HepG2 (cell line): Measurements from ENCODE around the gene BROX. TPM values are rescaled to one million over a fixed set of nuclear protein-coding genes. Genes with fewer than 3 reads are reported as not detected.
A peak's percentile ranks its signal among the peaks of the same experiment; 100 is the strongest.

Source experiments
- ATAC-seq: fragments of 200-7000 bp; cut with Tn5 transposase; 3 replicates; pipeline ENCODE4 v1.9.1; 2020; ENCODE audit warnings: mild to moderate bottlenecking, moderate library complexity
- BruUV-seq: library from RNA; stranded (reverse); fragments of 400-500 nt; replicated peaks from 2 replicates; lab custom pipeline; 2021; lab: Mats Ljungman, UMichigan
- CTCF ChIA-PET: fragments of 300-600 bp; formaldehyde crosslinking; extraction: SDS; loops from one replicate; lab custom pipeline; 2021; ENCODE audit warnings: low total read pairs, inconsistent platforms, low intra/inter-chr PET ratio; lab: Yijun Ruan, JAX
- POLR2A ChIA-PET: fragments of 350-600 bp; sonication (Branson Sonifier 250); formaldehyde crosslinking; loops from one replicate; lab custom pipeline; 2020; ENCODE audit warnings: antibody characterized with exemption, inconsistent platforms; lab: Yijun Ruan, JAX
- DNase-seq: peaks from one replicate; pipeline ENCODE4 v3.0.0-alpha.2; 2015; ENCODE audit warnings: low spot score
- FAIRE-seq: peaks from 3 replicates; lab custom pipeline; 2011; peaks lifted over from hg19 to GRCh38; lab: Jason Lieb, UNC
- H2AFZ ChIP-seq: one replicate; pipeline ENCODE4 v1.6.1; 2011; ENCODE audit warnings: low read length, inconsistent platforms
- H3K27ac ChIP-seq: fragments of 300-600 bp; 3 replicates; pipeline ENCODE4 v1.8.0; 2011; ENCODE audit warnings: mixed run types, mild to moderate bottlenecking, mixed read lengths, low read length, inconsistent platforms; ENCODE audit not compliant: insufficient read depth; ENCODE audit errors: extremely low read length
- H3K27me3 ChIP-seq, 2 experiments: fragments of 200-600 bp in 1 of 2; 2 replicates in 1 of 2; 3 replicates in 1 of 2; pipeline versions ENCODE4 v1.6.0 to v1.8.0; 2011; ENCODE audit warnings: low read length in 2 of 2, mild to moderate bottlenecking in 2 of 2, moderate library complexity in 2 of 2, inconsistent platforms in 1 of 2; ENCODE audit not compliant: insufficient read depth in 2 of 2, control insufficient read depth in 1 of 2
- H3K36me3 ChIP-seq, 2 experiments: fragments of 200-600 bp in 1 of 2; replicated peaks in 1 of 2; 2 replicates in 1 of 2; 3 replicates in 1 of 2; pipeline versions ENCODE4 v1.5.1 to v1.8.0; 2011; ENCODE audit warnings: low read length in 2 of 2, inconsistent platforms in 1 of 2; ENCODE audit not compliant: insufficient read depth in 2 of 2, control insufficient read depth in 1 of 2
- H3K4me1 ChIP-seq: 2 replicates; pipeline ENCODE4 v1.5.1; 2012; ENCODE audit warnings: low read length, inconsistent platforms; ENCODE audit not compliant: insufficient read depth
- H3K4me2 ChIP-seq: 2 replicates; pipeline ENCODE4 v1.6.0; 2011; ENCODE audit warnings: low read depth, low read length, inconsistent platforms
- H3K4me3 ChIP-seq, 3 experiments: fragments of 200-600 bp in 1 of 3; sonication (generic), shearing (Covaris generic) in 1 of 3; replicated peaks in 1 of 3; 2 replicates each; pipeline ENCODE4 v1.5.1; 2011 to 2016; ENCODE audit warnings: low read length in 3 of 3, inconsistent platforms in 2 of 3, low read depth in 2 of 3, mild to moderate bottlenecking in 2 of 3, control low read depth in 1 of 3, mixed read lengths in 1 of 3; ENCODE audit not compliant: insufficient read depth in 1 of 3
- H3K79me2 ChIP-seq: one replicate; pipeline ENCODE4 v1.6.1; 2011; ENCODE audit warnings: low read length, inconsistent platforms; ENCODE audit not compliant: insufficient read depth
- H3K9ac ChIP-seq: 2 replicates; pipeline ENCODE4 v1.6.0; 2011; ENCODE audit warnings: mild to moderate bottlenecking, low read depth, low read length, inconsistent platforms; ENCODE audit not compliant: insufficient read depth
- H3K9me3 ChIP-seq: 2 replicates; pipeline ENCODE4 v1.5.1; 2012; ENCODE audit warnings: mild to moderate bottlenecking, low read length
- H4K20me1 ChIP-seq: 2 replicates; pipeline ENCODE4 v1.6.0; 2011; ENCODE audit warnings: inconsistent platforms, mild to moderate bottlenecking, low read length, moderate library complexity; ENCODE audit not compliant: insufficient read depth
- CTCF ChIP-seq: sonication (generic); formaldehyde crosslinking; IDR thresholded peaks from 2 replicates; pipeline ENCODE4 v1.5.0; 2020; ENCODE audit warnings: mild to moderate bottlenecking, missing genetic modification reagents, moderate library complexity
- PHF8 ChIP-seq: sonication (generic); formaldehyde crosslinking; IDR thresholded peaks from 2 replicates; pipeline ENCODE4 v1.5.0; 2020; ENCODE audit warnings: missing genetic modification reagents
- POLR2G ChIP-seq: fragments of 200-400 bp; formaldehyde crosslinking; IDR thresholded peaks from 2 replicates; pipeline ENCODE4 v1.6.1; 2018; ENCODE audit warnings: mild to moderate bottlenecking, low read depth, low read length, moderate library complexity
- SRSF9 ChIP-seq: fragments of 200-400 bp; formaldehyde crosslinking; IDR thresholded peaks from 2 replicates; pipeline ENCODE4 v1.6.1; 2018; ENCODE audit warnings: borderline replicate concordance, mild to moderate bottlenecking, low read depth, low read length; ENCODE audit not compliant: insufficient read depth, poor library complexity, severe bottlenecking
- ZBED4 ChIP-seq: sonication (generic); formaldehyde crosslinking; IDR thresholded peaks from 2 replicates; pipeline ENCODE4 v1.4.0; 2020; ENCODE audit warnings: missing genetic modification reagents, borderline replicate concordance
- ZFP37 ChIP-seq: sonication (generic); formaldehyde crosslinking; IDR thresholded peaks from 2 replicates; pipeline ENCODE4 v1.4.0; 2020; ENCODE audit warnings: missing genetic modification reagents, borderline replicate concordance
- ZNF598 ChIP-seq: sonication (generic); formaldehyde crosslinking; IDR thresholded peaks from 2 replicates; pipeline ENCODE4 v1.5.1; 2020; ENCODE audit warnings: mild to moderate bottlenecking, missing genetic modification reagents, borderline replicate concordance
- WGBS: methylation state at CpG from one replicate; pipeline ENCODE4 v1.1.6; 2017; ENCODE audit warnings: low lambda C conversion rate; 5-methylcytosine and 5-hydroxymethylcytosine counted together
- in situ Hi-C: cut with HindIII; loops from 2 replicates; pipeline ENCODE4 v1.10.0; 2017; ENCODE audit warnings: low pct_unique_long_range_greater_than_20kb; ENCODE audit not compliant: extremely low pct_ligation_motif_present
- intact Hi-C: fragments of 100-400 bp; cut with micrococcal nuclease; formaldehyde crosslinking; loops from one replicate; pipeline ENCODE4 v1.10.0; 2022; ENCODE audit not compliant: unreplicated experiment
- polyA plus RNA-seq, 8 experiments: library from polyadenylated mRNA; depleted of rRNA in 3 of 8; stranded (reverse) in 7 of 8; unstranded in 1 of 8; fragments of >200 nt; fragmentation: Illumina TruSeq in 4 of 8; extraction: Trizol in 4 of 8; gene quantifications; 2 replicates each; pipeline versions ENCODE4 v1.2.1 to v1.2.3, GENCODE V29; 2011 to 2016; ENCODE audit warnings: low read depth in 4 of 8, missing spikeins in 1 of 8, mixed read lengths in 1 of 8; ENCODE audit not compliant: insufficient read depth in 1 of 8
- total RNA-seq, 5 experiments: library from RNA; depleted of rRNA; stranded (reverse); fragments of >200 nt; fragmentation: Illumina TruSeq; extraction: Trizol; gene quantifications; 2 replicates each; pipeline ENCODE4 v1.2.3, GENCODE V29; 2016; ENCODE audit warnings: low read depth in 1 of 5

Gene BROX
- total and polyA plus RNA-seq, 2 of the 13 experiments (the other 11 are each of a cell fraction or from before 2014, with no cell fraction given) = 4.4 to 33.2 TPM

GRCh38 chr1:222768592-222768991, 56.2 kb downstream of the BROX start (continued):
- TF ChIP-seq ZBED4 (CRISPR knock-in tag) (no peak), ZFP37 (CRISPR knock-in tag) (no peak), PHF8 (CRISPR knock-in tag) (no peak), SRSF9 (no peak), POLR2G (no peak)

GRCh38 chr1:222769181-222769580, 56.8 kb downstream of the BROX start:
- no peak for ATAC-seq
- FAIRE-seq = no peak
- POLR2A ChIA-PET = no interaction called here
- CTCF ChIA-PET = no interaction called here
- no peak overlapping the region for H3K4me3 ChIP-seq
- intact Hi-C loops (no loop called here), in situ Hi-C loops (no loop called here)
- H4K20me1 ChIP-seq = no peaks in the 10 kb centered on the region
- H3K4me1 ChIP-seq = no peaks in the 10 kb centered on the region
- no peak overlapping the region for H2AFZ ChIP-seq
- no peak for DNase-seq
- H3K79me2 ChIP-seq = no peaks in the 10 kb centered on the region
- H3K9ac ChIP-seq = no peak overlapping the region
- peaks cover 11% of the 10 kb centered on the region for H3K9me3 ChIP-seq
- BruUV-seq = no TSS peak
- H3K36me3 ChIP-seq = no peaks in the 10 kb centered on the region
- no peaks in the 10 kb centered on the region for H3K27me3 ChIP-seq
- H3K4me2 ChIP-seq = no peak overlapping the region
- no peak overlapping the region for H3K27ac ChIP-seq
- TF ChIP-seq CTCF = peak; percentile 22; the same call in 1 of the 2 replicates
- no peak for TF ChIP-seq ZNF598 (CRISPR knock-in tag)
- 10% methylated on average over 1 of the region's 1 CpG for WGBS
